Left lung (tissue), 10 donors: Measurements from ENCODE around the gene MAK. TPM values are rescaled to one million over a fixed set of nuclear protein-coding genes. Genes with fewer than 3 reads are reported as not detected.

Source experiments
- ATAC-seq: fragments of 200-7000 bp; cut with Tn5 transposase; one replicate; pipeline ENCODE4 v1.9.1; 2020; ENCODE audit warnings: moderate library complexity
- DNase-seq, 4 donors: peaks; one replicate each; pipeline ENCODE4 v3.0.0-alpha.2; 2013 to 2020
- H3K27ac ChIP-seq, 2 donors: fragments of 200-600 bp; sonication (generic) in 1 of 2; one replicate each; pipeline versions ENCODE4 v1.5.0 to v1.8.0; 2020 to 2021
- H3K27me3 ChIP-seq, 2 donors: fragments of 200-600 bp; sonication (generic) in 1 of 2; one replicate each; pipeline versions ENCODE4 v1.5.0 to v1.8.0; 2020 to 2021
- H3K36me3 ChIP-seq, 2 donors: fragments of 200-600 bp; sonication (generic) in 1 of 2; one replicate each; pipeline versions ENCODE4 v1.5.0 to v1.8.0; 2020 to 2021
- H3K4me1 ChIP-seq, 2 donors: fragments of 200-600 bp; one replicate each; pipeline ENCODE4 v1.8.0; 2021
- H3K4me3 ChIP-seq, 2 donors: fragments of 200-600 bp; sonication (generic) in 1 of 2; one replicate each; pipeline versions ENCODE4 v1.5.0 to v1.8.0; 2020 to 2021; ENCODE audit warnings: mild to moderate bottlenecking in 1 of 2
- H3K9me3 ChIP-seq, 2 donors: fragments of 200-600 bp; sonication (generic) in 1 of 2; one replicate each; pipeline versions ENCODE4 v1.5.0 to v1.8.0; 2020 to 2021
- intact Hi-C, 2 donors: fragments of 100-400 bp; cut with DNase I; formaldehyde crosslinking; loops; one replicate each; pipeline versions ENCODE4 v1.11.2 to v1.14.2; 2022
- polyA plus RNA-seq, 6 donors: library from polyadenylated mRNA; unstranded; fragments of 120-200 nt; gene quantifications; one replicate each; pipeline ENCODE4 v1.2.1, GENCODE V29; 2013; ENCODE audit not compliant: insufficient read length in 6 of 6
- total RNA-seq, 2 donors: library from RNA; stranded (reverse); fragmentation: NEBNext Ultra II Directional; extraction: Animal tissue kit (Norgen Biotek cat#: 25700); gene quantifications; one replicate each; pipeline ENCODE4 v1.2.1, GENCODE V29; 2021
- TF ChIP-seq, protein P1 (sequence below), 2 donors: fragments of 200-600 bp; sonication (generic) in 1 of 2; IDR thresholded peaks; one replicate each; pipeline versions ENCODE4 v1.5.0 to v1.8.0; 2021; ENCODE audit warnings: antibody characterized with exemption in 2 of 2
- donor health status: DM: no; HTN: yes; CAD: no.
- donor health status: DM: no; HTN: no; CAD: no.

Gene MAK
- total and polyA plus RNA-seq, 8 donors, result 0.26 to 3.8 (median 2.7) TPM

- intact Hi-C loops, result no loop called here
- Histone ChIP-seq H3K27me3 (no peaks in the 10 kb centered on the region), H3K27ac (no peak overlapping the region), H3K4me3 (no peak overlapping the region), H3K4me1 (no peaks in the 10 kb centered on the region), H3K36me3 (peaks cover 0 to 14% of the 10 kb centered on the region in 2 donors), H3K9me3 (no peaks in the 10 kb centered on the region)
- TF ChIP-seq, protein P1, sequence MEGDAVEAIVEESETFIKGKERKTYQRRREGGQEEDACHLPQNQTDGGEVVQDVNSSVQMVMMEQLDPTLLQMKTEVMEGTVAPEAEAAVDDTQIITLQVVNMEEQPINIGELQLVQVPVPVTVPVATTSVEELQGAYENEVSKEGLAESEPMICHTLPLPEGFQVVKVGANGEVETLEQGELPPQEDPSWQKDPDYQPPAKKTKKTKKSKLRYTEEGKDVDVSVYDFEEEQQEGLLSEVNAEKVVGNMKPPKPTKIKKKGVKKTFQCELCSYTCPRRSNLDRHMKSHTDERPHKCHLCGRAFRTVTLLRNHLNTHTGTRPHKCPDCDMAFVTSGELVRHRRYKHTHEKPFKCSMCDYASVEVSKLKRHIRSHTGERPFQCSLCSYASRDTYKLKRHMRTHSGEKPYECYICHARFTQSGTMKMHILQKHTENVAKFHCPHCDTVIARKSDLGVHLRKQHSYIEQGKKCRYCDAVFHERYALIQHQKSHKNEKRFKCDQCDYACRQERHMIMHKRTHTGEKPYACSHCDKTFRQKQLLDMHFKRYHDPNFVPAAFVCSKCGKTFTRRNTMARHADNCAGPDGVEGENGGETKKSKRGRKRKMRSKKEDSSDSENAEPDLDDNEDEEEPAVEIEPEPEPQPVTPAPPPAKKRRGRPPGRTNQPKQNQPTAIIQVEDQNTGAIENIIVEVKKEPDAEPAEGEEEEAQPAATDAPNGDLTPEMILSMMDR (IDR thresholded peaks at IDR 0.05), result no peak
- DNase-seq, result no peak
- ATAC-seq, result no peak
These were observed 46.7 kb downstream of the MAK start for GRCh38 chr6:10791673-10792072.

- ATAC-seq (no peak), DNase-seq (no peak)
- Histone ChIP-seq H3K27me3 (no peaks in the 10 kb centered on the region), H3K36me3 (peaks cover 0 to 20% of the 10 kb centered on the region in 2 donors), H3K9me3 (no peaks in the 10 kb centered on the region), H3K4me3 (no peak overlapping the region), H3K27ac (no peak overlapping the region), H3K4me1 (no peaks in the 10 kb centered on the region)
- intact Hi-C loops, result no loop called here
- TF ChIP-seq, protein P1 (IDR thresholded peaks at IDR 0.05), result no peak
These were observed 59.3 kb downstream of the MAK start for GRCh38 chr6:10779076-10779475.

DNA sequence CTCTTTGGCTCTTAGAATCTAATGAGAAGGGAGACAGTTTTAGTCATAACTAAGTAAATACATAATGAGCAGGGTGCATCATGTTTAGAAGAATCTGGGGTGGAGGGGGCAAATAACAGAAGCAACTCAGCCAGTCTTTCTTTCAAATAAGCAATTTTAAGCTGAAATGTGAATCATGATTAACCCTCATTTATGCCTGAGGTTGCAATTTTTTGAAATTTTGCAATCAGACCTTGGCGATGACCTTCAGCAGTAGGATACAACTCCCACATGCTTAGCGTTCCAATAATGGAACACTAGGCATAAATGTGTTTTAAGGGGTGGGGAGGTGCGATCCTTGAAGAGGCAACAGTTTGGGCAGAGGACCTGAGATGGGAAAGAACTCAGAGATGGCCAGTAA lies 60.1 kb downstream of the MAK start:
- no peaks in the 10 kb centered on the region for H3K9me3 ChIP-seq
- no peaks in the 10 kb centered on the region for H3K27me3 ChIP-seq
- no peaks in the 10 kb centered on the region for H3K4me1 ChIP-seq
- no peak overlapping the region for H3K27ac ChIP-seq
- intact Hi-C loops, result no loop called here
- TF ChIP-seq, protein P1 (IDR thresholded peaks at IDR 0.05), result no peak
- DNase-seq, result no peak
- H3K4me3 ChIP-seq, result no peak overlapping the region
- peaks cover 0 to 18% of the 10 kb centered on the region in 2 donors for H3K36me3 ChIP-seq
- ATAC-seq, result no peak

DNA sequence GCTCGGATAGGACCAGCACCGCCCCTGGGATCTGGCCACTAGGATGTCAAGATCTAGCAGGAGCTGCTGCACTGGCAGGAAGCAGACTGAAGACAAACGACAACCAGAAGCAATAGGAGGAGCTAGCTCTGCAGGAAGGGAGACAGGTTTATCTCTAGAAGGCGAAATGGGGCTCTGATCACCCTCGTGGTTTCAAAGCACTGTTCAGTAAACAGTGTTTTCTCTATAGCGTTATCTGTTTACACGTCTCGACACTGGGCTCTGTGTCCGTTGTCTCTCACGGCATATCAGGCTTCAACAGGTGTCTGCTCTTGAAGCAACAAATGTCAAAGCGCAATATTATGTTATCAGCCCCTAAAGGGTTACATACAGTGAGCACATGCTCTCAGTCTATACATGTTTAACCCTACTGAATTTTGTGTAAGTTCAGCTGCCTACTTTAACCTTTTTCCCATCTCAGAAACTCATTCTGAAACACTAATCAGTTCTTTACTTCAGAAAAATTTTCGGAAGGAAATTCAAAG lies 66.9 kb downstream of the MAK start:
- DNase-seq (no peak), ATAC-seq (no peak)
- Histone ChIP-seq H3K36me3 (peaks cover 0 to 38% of the 10 kb centered on the region in 2 donors), H3K27ac (no peak overlapping the region), H3K9me3 (no peaks in the 10 kb centered on the region), H3K4me1 (no peaks in the 10 kb centered on the region), H3K27me3 (no peaks in the 10 kb centered on the region), H3K4me3 (no peak overlapping the region)
- TF ChIP-seq, protein P1 (IDR thresholded peaks at IDR 0.05), result no peak
- intact Hi-C loops, result no loop called here

- Histone ChIP-seq H3K4me1 (no peaks in the 10 kb centered on the region), H3K36me3 (peaks cover 0 to 25% of the 10 kb centered on the region in 2 donors), H3K9me3 (no peaks in the 10 kb centered on the region), H3K4me3 (no peak overlapping the region), H3K27ac (no peak overlapping the region), H3K27me3 (no peaks in the 10 kb centered on the region)
- ATAC-seq, result no peak
- TF ChIP-seq, protein P1 (IDR thresholded peaks at IDR 0.05), result no peak
- intact Hi-C loops, result no loop called here
- no peak for DNase-seq
These were observed 68.9 kb downstream of the MAK start for GRCh38 chr6:10769419-10769818.
